Mesothelial cell of epicardium (in vitro differentiated cells): ENCODE results near the gene ONECUT1. TPM values are rescaled to one million over a fixed set of nuclear protein-coding genes. Genes with fewer than 3 reads are reported as not detected.

Experiments used
- DNase-seq, 2 experiments: peaks; one replicate each; pipeline ENCODE4 v3.0.0; 2021; ENCODE audit warnings: low spot score in 2 of 2; ENCODE audit not compliant: unreplicated experiment in 2 of 2
- H3K27ac Mint-ChIP-seq: 2 replicates; pipeline ENCODE4 v1.8.0; 2021; ENCODE audit warnings: mixed read lengths
- H3K27me3 Mint-ChIP-seq: 2 replicates; pipeline ENCODE4 v1.8.0; 2021; ENCODE audit warnings: low read depth, mixed read lengths
- H3K36me3 Mint-ChIP-seq: 2 replicates; pipeline ENCODE4 v1.8.0; 2021; ENCODE audit warnings: mixed read lengths
- H3K4me1 Mint-ChIP-seq: 2 replicates; pipeline ENCODE4 v1.8.0; 2021; ENCODE audit warnings: mixed read lengths
- H3K4me3 Mint-ChIP-seq: 2 replicates; pipeline ENCODE4 v1.8.0; 2021; ENCODE audit warnings: mild to moderate bottlenecking, moderate library complexity, mixed read lengths
- H3K9me3 Mint-ChIP-seq: 2 replicates; pipeline ENCODE4 v1.8.0; 2021; ENCODE audit warnings: mixed read lengths
- total RNA-seq: library from RNA; stranded (reverse); gene quantifications from 3 replicates; pipeline ENCODE4 v1.2.1, GENCODE V29; 2021
- TF ChIP-seq, protein P1 (sequence below): fragments of 200-600 bp; sonication (generic); IDR thresholded peaks from one replicate; pipeline ENCODE4 v1.5.0; 2021; ENCODE audit warnings: antibody characterized with exemption; ENCODE audit not compliant: unreplicated experiment

The ONECUT1 gene
- total RNA-seq, 1 donor from 2014 or later: 0.18 TPM

DNA sequence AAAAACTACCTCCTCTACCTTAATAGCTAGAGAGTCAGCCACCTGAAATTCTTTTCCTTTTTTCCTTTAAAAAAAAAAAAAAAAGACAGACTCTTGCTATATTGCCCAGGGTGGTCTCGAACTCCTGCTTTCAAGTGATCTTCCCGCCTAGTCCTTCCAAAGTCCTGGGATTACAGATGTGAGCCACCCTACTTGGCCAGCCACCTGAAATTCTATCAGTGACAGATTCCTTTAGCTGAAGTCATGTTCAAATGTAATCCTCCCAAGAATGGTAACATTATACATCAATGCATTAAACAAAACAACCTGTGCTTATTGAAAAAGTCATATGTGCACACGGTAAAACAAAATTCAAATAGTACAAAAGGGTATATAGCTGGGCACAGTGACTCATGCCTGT, 59.1 kb downstream of the ONECUT1 start:
- Mint-ChIP-seq H3K36me3 (no peaks in the 10 kb centered on the region), H3K27ac (no peak overlapping the region), H3K9me3 (peaks cover 4% of the 10 kb centered on the region), H3K4me1 (no peaks in the 10 kb centered on the region), H3K4me3 (no peak overlapping the region), H3K27me3 (no peaks in the 10 kb centered on the region)
- TF ChIP-seq, protein P1, sequence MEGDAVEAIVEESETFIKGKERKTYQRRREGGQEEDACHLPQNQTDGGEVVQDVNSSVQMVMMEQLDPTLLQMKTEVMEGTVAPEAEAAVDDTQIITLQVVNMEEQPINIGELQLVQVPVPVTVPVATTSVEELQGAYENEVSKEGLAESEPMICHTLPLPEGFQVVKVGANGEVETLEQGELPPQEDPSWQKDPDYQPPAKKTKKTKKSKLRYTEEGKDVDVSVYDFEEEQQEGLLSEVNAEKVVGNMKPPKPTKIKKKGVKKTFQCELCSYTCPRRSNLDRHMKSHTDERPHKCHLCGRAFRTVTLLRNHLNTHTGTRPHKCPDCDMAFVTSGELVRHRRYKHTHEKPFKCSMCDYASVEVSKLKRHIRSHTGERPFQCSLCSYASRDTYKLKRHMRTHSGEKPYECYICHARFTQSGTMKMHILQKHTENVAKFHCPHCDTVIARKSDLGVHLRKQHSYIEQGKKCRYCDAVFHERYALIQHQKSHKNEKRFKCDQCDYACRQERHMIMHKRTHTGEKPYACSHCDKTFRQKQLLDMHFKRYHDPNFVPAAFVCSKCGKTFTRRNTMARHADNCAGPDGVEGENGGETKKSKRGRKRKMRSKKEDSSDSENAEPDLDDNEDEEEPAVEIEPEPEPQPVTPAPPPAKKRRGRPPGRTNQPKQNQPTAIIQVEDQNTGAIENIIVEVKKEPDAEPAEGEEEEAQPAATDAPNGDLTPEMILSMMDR: no peak
- DNase-seq: no peak

DNA sequence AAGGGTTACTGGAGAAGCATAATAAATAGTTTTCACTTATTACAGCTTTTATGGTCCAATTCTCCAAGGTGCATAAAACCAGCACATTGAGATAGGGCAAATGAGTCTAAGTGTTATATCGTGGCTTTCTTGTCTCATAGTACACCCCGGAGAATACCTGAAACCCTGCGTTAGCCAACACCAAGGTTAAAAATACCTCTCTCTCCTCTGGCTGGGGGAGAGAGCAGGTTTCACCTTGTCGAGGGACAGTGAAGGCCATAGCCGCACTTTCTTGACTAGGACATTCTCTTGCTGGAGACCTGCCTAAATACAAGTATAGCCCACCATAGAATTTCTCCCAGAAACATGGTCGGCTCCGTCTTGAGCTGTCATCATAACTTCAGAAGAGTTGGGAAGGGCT, 59.5 kb downstream of the ONECUT1 start:
- H3K27me3 Mint-ChIP-seq: no peaks in the 10 kb centered on the region
- no peak overlapping the region for H3K27ac Mint-ChIP-seq
- no peak for DNase-seq
- peaks cover 7% of the 10 kb centered on the region for H3K9me3 Mint-ChIP-seq
- H3K4me1 Mint-ChIP-seq: no peaks in the 10 kb centered on the region
- no peaks in the 10 kb centered on the region for H3K36me3 Mint-ChIP-seq
- H3K4me3 Mint-ChIP-seq: no peak overlapping the region
- TF ChIP-seq, protein P1: no peak

DNA sequence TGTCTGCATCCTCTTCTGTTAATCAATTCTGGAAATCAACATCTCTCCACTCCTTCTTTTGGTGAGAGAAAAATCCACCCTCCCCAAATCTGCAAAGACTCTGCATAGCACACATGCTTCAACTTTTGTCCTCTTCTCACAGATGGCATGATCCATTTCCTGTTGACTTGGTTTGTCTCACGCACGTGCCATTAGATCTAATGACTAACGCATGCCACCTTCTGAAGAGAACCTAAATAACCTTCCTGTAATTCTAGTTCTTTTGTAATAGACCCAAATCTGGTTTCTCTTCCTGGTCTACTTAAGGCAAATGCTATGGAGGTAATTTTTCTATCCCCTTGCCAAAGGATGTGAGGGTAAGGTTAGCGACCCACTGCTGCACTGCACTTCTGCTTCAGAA, 60.0 kb downstream of the ONECUT1 start:
- Mint-ChIP-seq H3K9me3 (peaks cover 7% of the 10 kb centered on the region), H3K27me3 (no peaks in the 10 kb centered on the region), H3K4me3 (no peak overlapping the region), H3K4me1 (no peaks in the 10 kb centered on the region), H3K36me3 (no peaks in the 10 kb centered on the region), H3K27ac (no peak overlapping the region)
- DNase-seq: no peak
- TF ChIP-seq, protein P1: no peak

DNA sequence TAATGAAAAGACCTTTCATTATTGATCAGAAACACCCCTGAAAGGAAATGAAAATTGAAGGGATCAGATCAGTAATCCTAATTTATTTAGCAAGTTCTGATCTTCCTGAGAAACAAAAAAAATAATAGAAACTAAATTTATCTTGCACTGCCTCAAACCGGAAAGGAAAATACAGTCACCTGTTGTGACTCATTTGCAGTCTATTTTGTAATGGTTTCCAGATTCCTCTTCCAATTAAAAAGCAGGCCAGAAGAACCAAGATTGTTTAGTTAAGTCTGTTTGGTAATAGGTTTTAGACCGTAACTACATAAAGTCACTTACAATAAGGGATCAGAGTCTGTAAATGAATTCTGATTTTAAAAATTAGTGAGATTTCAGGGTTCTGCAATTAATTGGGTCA, 61.2 kb downstream of the ONECUT1 start:
- Mint-ChIP-seq H3K4me1 (no peaks in the 10 kb centered on the region), H3K9me3 (peaks cover 7% of the 10 kb centered on the region), H3K27me3 (no peaks in the 10 kb centered on the region), H3K36me3 (no peaks in the 10 kb centered on the region), H3K4me3 (no peak overlapping the region), H3K27ac (no peak overlapping the region)
- DNase-seq: no peak
- TF ChIP-seq, protein P1: no peak

DNA sequence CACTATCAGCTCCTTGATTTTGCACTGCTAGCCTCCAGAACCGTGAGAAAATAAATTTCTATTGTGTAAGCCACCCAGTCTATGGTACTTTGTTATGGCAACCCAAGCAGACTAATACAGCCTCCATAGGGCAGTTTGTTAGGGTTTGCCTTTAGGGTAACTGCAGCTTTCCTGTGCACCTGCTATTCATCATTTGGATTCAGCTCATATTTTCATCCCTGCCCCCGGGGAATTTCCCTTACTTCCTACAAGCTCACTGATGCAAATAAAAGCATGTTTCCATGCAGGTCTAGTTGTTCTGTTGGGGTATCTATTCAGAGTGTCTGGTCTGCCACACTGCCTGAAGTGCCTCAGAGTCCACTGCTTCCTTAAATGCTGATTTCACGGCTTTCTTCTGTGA, 62.3 kb downstream of the ONECUT1 start:
- H3K27ac Mint-ChIP-seq: no peak overlapping the region
- no peaks in the 10 kb centered on the region for H3K27me3 Mint-ChIP-seq
- no peaks in the 10 kb centered on the region for H3K36me3 Mint-ChIP-seq
- TF ChIP-seq, protein P1: no peak
- no peak for DNase-seq
- peaks cover 7% of the 10 kb centered on the region for H3K9me3 Mint-ChIP-seq
- H3K4me1 Mint-ChIP-seq: no peaks in the 10 kb centered on the region
- H3K4me3 Mint-ChIP-seq: no peak overlapping the region

DNA sequence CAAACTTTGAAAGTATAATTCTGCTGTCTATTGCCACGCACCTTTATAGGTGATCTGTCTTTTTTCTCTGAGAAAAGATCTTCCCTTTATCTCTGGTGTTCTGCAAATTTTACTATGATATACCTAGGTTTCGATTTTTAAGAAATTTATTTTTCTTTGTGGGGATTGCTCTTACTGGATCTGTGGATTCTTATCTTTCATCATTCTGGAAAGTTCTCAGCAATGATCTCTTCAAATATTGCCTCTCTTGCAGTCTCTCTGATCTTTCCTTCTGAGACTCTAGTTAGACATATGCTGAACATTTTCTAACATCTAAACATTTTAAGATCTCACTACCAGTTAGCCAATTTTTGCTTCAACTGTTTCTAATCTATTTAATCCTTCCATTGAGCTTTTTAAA, 63.9 kb downstream of the ONECUT1 start:
- Mint-ChIP-seq H3K9me3 (peaks cover 7% of the 10 kb centered on the region), H3K27ac (no peak overlapping the region), H3K4me3 (no peak overlapping the region), H3K36me3 (no peaks in the 10 kb centered on the region), H3K27me3 (no peaks in the 10 kb centered on the region), H3K4me1 (no peaks in the 10 kb centered on the region)
- no peak for DNase-seq
- TF ChIP-seq, protein P1: no peak
